ENCODE data around the gene ATAD3C.
"Not testable (repeated sequence)": the region's sequence is repeated elsewhere in the genome, so short reads cannot be mapped to it uniquely, and the experiment has no call there.

Gene ATAD3C

GRCh38 chr1:1489231-1489630 is 39.7 kb downstream of the ATAD3C start:
- in situ Hi-C loops (cut with MboI; ENCODE audit: low pct_unique_long_range_greater_than_20kb, low sequenced_read_pairs, unreplicated experiment), result no loop called here
- no peak for DNase-seq (ENCODE audit: low spot score)
- TF ChIP-seq CTCF (IDR thresholded peaks at IDR 0.05; ENCODE audit: extremely low read depth, insufficient read depth, missing control alignments), result no peak

GRCh38 chr1:1489861-1490260 is 40.4 kb downstream of the ATAD3C start:
- DNase-seq (ENCODE audit: low spot score), result no peak
- TF ChIP-seq CTCF (IDR thresholded peaks at IDR 0.05; ENCODE audit: extremely low read depth, insufficient read depth, missing control alignments), result no peak
- in situ Hi-C loops (cut with MboI; ENCODE audit: low pct_unique_long_range_greater_than_20kb, low sequenced_read_pairs, unreplicated experiment), result no loop called here

GRCh38 chr1:1490633-1491230 is 41.2 kb downstream of the ATAD3C start:
- in situ Hi-C loops (cut with MboI; ENCODE audit: low pct_unique_long_range_greater_than_20kb, low sequenced_read_pairs, unreplicated experiment), result no loop called here
- peak; percentile 12 for DNase-seq (ENCODE audit: low spot score)
- no peak for TF ChIP-seq CTCF (IDR thresholded peaks at IDR 0.05; ENCODE audit: extremely low read depth, insufficient read depth, missing control alignments)

GRCh38 chr1:1491601-1492000 is 42.1 kb downstream of the ATAD3C start:
- in situ Hi-C loops (cut with MboI; ENCODE audit: low pct_unique_long_range_greater_than_20kb, low sequenced_read_pairs, unreplicated experiment), result no loop called here
- DNase-seq (ENCODE audit: low spot score), result no peak
- no peak for TF ChIP-seq CTCF (IDR thresholded peaks at IDR 0.05; ENCODE audit: extremely low read depth, insufficient read depth, missing control alignments)

GRCh38 chr1:1494311-1494710 is 44.8 kb downstream of the ATAD3C start:
- DNase-seq (ENCODE audit: low spot score); in situ Hi-C loops (cut with MboI; ENCODE audit: low pct_unique_long_range_greater_than_20kb, low sequenced_read_pairs, unreplicated experiment): not testable (repeated sequence)

- in situ Hi-C loops (cut with MboI; ENCODE audit: low pct_unique_long_range_greater_than_20kb, low sequenced_read_pairs, unreplicated experiment), result not testable (repeated sequence)
- DNase-seq (ENCODE audit: low spot score), result peak; percentile 17
These were observed 46.0 kb downstream of the ATAD3C start for GRCh38 chr1:1495461-1495975.

- TF ChIP-seq CTCF (IDR thresholded peaks at IDR 0.05; ENCODE audit: extremely low read depth, insufficient read depth, missing control alignments), result peak; percentile 49
- in situ Hi-C loops (cut with MboI; ENCODE audit: low pct_unique_long_range_greater_than_20kb, low sequenced_read_pairs, unreplicated experiment), result not testable (repeated sequence)
- peak; percentile 50 for DNase-seq (ENCODE audit: low spot score)
These were observed 55.4 kb downstream of the ATAD3C start for GRCh38 chr1:1504777-1505365.

Measured in GM13977 (cell line).